Endothelial cell of umbilical vein (primary cell): ENCODE results near the gene ITGAE.

Source experiments
- CTCF ChIP-seq, 2 donors: IDR thresholded peaks; 1 replicate in 1 of 2; 2 replicates in 1 of 2; pipeline ENCODE4 v1.5.1; 2011; ENCODE audit warnings: low read length in 2 of 2, mild to moderate bottlenecking in 2 of 2, moderate library complexity in 2 of 2, control low read depth in 1 of 2, inconsistent platforms in 1 of 2, low read depth in 1 of 2; ENCODE audit not compliant: insufficient read depth in 1 of 2; ENCODE audit errors: extremely low read depth in 1 of 2
- EZH2 ChIP-seq: IDR thresholded peaks from 2 replicates; pipeline ENCODE4 v1.6.1; 2012; ENCODE audit warnings: borderline replicate concordance, low read depth, mild to moderate bottlenecking, moderate library complexity, low read length, inconsistent platforms; ENCODE audit not compliant: severe bottlenecking
- JUN ChIP-seq: IDR thresholded peaks from 2 replicates; pipeline ENCODE4 v1.6.1; 2011; ENCODE audit warnings: borderline replicate concordance, low read depth; ENCODE audit not compliant: insufficient read length, insufficient read depth
- MAX ChIP-seq: IDR thresholded peaks from 2 replicates; pipeline ENCODE4 v1.6.1; 2011; ENCODE audit not compliant: insufficient read depth, insufficient read length
- MYC ChIP-seq: IDR thresholded peaks from one replicate; pipeline ENCODE4 v1.6.1; 2011; ENCODE audit warnings: mild to moderate bottlenecking, low read depth, low read length
- POLR2A ChIP-seq: IDR thresholded peaks from 2 replicates; pipeline ENCODE4 v1.6.1; 2012; ENCODE audit warnings: low read depth, mild to moderate bottlenecking, control low read depth, low read length
- POLR2AphosphoS5 ChIP-seq: IDR thresholded peaks from 2 replicates; pipeline ENCODE4 v1.6.1; 2012; ENCODE audit warnings: low read depth, mild to moderate bottlenecking, control low read depth, low read length, moderate library complexity; ENCODE audit not compliant: insufficient read depth

- TF ChIP-seq POLR2A (no peak), CTCF (IDR thresholded peaks at IDR 0.05; ENCODE audit: extremely low read depth in 1 of 2, insufficient read depth in 1 of 2, low read depth in 1 of 2, low read length in 2 of 2) (no peak), EZH2 (no peak), MAX (no peak), JUN (no peak), MYC (no peak), POLR2AphosphoS5 (no peak)
Observed at GRCh38 chr17:3753624-3754023, 47.4 kb downstream of the ITGAE start.
